Thoracic aorta (tissue), 2 donors: ENCODE data around the gene STK38L. TPM values are rescaled to one million over a fixed set of nuclear protein-coding genes. Genes with fewer than 3 reads are reported as not detected.

Experiments used
- ATAC-seq: fragments of 150-250 bp; one replicate; pipeline ENCODE4 v1.8.0; 2017; ENCODE audit warnings: low read depth; ENCODE audit not compliant: insufficient number of reproducible peaks, low FRiP score
- DNase-seq: peaks from one replicate; pipeline ENCODE4 v3.0.0-alpha.2; 2020; ENCODE audit warnings: low spot score
- H3K27ac ChIP-seq, 2 donors: fragments of 200-600 bp; sonication (generic); 1 replicate in 1 of 2; 2 replicates in 1 of 2; pipeline ENCODE4 v1.5.1; 2016; ENCODE audit warnings: mild to moderate bottlenecking in 2 of 2, moderate library complexity in 2 of 2
- H3K27me3 ChIP-seq: fragments of 200-600 bp; sonication (generic); replicated peaks from 2 replicates; pipeline ENCODE4 v1.6.0; 2016; ENCODE audit warnings: mild to moderate bottlenecking; ENCODE audit not compliant: insufficient read depth
- H3K36me3 ChIP-seq: fragments of 200-600 bp; sonication (generic); one replicate; pipeline ENCODE4 v1.5.1; 2016
- H3K4me1 ChIP-seq, 2 donors: fragments of 200-600 bp; sonication (generic); 1 replicate in 1 of 2; 2 replicates in 1 of 2; pipeline versions ENCODE4 v1.5.1 to v1.6.0; 2016; ENCODE audit warnings: low read depth in 2 of 2, mild to moderate bottlenecking in 1 of 2; ENCODE audit not compliant: control insufficient read depth in 1 of 2
- H3K4me3 ChIP-seq: fragments of 200-600 bp; sonication (generic); 2 replicates; pipeline ENCODE4 v1.5.1; 2016; ENCODE audit warnings: mild to moderate bottlenecking
- H3K9me3 ChIP-seq: fragments of 200-600 bp; sonication (generic); 2 replicates; pipeline ENCODE4 v1.5.1; 2016
- total RNA-seq, 2 donors: library from RNA; depleted of rRNA; stranded (reverse); fragments of >200 nt; gene quantifications; one replicate each; pipeline versions ENCODE4 v1.1.0 to v1.2.3, GENCODE V29; 2016
- TF ChIP-seq, protein P1 (sequence below): fragments of 200-600 bp; sonication (generic); IDR thresholded peaks from one replicate; pipeline ENCODE4 v1.5.1; 2019; ENCODE audit warnings: antibody characterized with exemption

Gene STK38L
- total RNA-seq, 2 donors from 2014 or later = 216 to 227 TPM

DNA sequence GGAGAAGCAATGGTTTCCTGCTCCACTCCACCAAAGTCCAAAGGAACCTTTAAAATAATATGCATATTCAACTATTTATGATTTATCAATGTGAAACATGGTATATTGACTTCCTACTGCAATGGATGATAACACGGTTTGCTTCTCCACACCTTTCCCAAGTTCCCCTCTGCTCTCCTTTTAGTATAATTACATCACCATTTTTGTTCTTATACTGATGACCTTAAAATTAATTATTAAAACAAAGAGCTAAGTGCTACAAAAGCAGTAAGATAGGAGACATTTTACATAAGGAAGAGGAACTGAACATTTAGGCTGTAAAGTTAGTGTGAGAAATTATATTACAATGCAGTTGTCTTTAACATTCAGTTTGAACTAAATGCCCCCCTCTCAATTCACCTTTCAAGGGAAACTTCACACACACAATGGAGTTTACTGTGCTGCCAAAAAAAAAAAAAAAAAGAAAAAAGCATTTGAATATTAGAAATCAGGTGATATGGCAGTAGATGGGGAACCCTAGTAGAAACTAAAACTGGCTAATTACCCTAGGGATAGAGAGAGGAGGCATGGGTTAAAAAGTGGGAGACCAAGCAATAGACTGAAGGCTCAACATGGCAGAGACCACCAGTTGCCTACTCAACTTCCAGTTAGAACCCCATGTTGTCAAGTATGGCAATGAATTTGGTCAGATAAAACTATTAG lies 37.1 kb upstream of the STK38L start:
- Histone ChIP-seq H3K36me3 (no peaks in the 10 kb centered on the region), H3K4me1 (peaks cover 0 to 8% of the 10 kb centered on the region in 2 donors), H3K27ac (no peak overlapping the region), H3K4me3 (no peak overlapping the region), H3K27me3 (no peaks in the 10 kb centered on the region), H3K9me3 (no peaks in the 10 kb centered on the region)
- no peak for DNase-seq
- ATAC-seq = no peak
- TF ChIP-seq, protein P1, sequence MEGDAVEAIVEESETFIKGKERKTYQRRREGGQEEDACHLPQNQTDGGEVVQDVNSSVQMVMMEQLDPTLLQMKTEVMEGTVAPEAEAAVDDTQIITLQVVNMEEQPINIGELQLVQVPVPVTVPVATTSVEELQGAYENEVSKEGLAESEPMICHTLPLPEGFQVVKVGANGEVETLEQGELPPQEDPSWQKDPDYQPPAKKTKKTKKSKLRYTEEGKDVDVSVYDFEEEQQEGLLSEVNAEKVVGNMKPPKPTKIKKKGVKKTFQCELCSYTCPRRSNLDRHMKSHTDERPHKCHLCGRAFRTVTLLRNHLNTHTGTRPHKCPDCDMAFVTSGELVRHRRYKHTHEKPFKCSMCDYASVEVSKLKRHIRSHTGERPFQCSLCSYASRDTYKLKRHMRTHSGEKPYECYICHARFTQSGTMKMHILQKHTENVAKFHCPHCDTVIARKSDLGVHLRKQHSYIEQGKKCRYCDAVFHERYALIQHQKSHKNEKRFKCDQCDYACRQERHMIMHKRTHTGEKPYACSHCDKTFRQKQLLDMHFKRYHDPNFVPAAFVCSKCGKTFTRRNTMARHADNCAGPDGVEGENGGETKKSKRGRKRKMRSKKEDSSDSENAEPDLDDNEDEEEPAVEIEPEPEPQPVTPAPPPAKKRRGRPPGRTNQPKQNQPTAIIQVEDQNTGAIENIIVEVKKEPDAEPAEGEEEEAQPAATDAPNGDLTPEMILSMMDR = no peak

DNA sequence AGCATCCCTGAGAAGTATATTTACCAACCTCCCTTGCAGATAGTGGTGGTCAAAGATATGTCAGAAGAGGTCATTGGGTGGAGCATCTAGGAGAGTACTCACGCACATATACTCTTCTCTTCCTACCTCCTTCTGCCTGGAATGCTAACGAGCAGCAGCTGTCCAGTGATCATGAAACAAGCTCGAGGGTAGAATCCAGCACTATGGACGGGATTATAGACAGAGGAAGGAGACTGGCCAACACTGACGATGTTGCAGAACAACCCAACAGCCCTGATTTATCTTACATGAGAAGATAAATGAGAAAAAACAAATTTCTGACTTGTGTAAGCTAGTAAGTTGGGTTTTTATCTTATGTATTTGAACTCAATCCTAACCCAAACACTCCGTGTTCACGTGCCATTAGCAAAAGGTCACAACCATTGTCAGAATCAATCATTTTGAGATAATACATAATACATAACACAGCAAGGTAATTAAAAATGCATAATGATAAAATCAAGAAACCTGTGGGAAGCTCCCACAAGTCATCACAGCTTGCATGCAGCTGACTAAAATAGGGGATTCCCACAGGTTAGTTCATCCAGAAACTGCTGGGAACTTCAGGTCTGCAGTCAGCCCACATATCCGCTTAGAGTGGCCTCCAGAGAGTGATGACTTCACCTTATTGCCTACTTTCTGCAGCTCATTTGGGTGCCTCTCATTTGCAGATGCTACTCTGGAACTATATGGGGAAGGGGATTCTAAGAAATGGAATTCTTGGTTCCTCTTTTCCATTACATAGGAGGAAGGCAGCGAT lies 36.3 kb upstream of the STK38L start:
- TF ChIP-seq, protein P1 = no peak
- H3K27me3 ChIP-seq = no peaks in the 10 kb centered on the region
- no peaks in the 10 kb centered on the region for H3K9me3 ChIP-seq
- H3K4me3 ChIP-seq = no peak overlapping the region
- H3K4me1 ChIP-seq = no peaks in the 10 kb centered on the region
- H3K36me3 ChIP-seq = no peaks in the 10 kb centered on the region
- DNase-seq = no peak
- ATAC-seq = no peak
- H3K27ac ChIP-seq = no peak overlapping the region

DNA sequence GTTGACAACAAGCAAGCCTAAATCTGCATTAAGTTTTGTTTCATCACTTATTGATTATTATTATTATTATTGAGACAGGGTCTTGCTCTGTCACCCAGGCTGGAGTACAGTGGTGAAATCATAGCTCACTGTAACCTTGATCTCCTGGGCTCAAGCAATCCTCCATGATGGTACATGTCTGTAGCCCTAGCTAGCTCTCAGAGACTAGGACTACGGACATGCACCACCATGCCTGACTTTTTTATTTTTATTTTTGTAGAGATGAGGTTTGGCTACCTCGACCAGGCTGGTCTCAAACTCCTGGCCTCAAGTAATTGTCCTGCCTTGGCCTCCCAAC lies 35.7 kb upstream of the STK38L start:
- no peaks in the 10 kb centered on the region for H3K36me3 ChIP-seq
- ATAC-seq (no peak), DNase-seq (no peak)
- TF ChIP-seq, protein P1 = no peak
- H3K4me3 ChIP-seq = no peak overlapping the region
- no peaks in the 10 kb centered on the region for H3K4me1 ChIP-seq
- no peaks in the 10 kb centered on the region for H3K27me3 ChIP-seq
- H3K9me3 ChIP-seq = no peaks in the 10 kb centered on the region
- no peak overlapping the region for H3K27ac ChIP-seq

DNA sequence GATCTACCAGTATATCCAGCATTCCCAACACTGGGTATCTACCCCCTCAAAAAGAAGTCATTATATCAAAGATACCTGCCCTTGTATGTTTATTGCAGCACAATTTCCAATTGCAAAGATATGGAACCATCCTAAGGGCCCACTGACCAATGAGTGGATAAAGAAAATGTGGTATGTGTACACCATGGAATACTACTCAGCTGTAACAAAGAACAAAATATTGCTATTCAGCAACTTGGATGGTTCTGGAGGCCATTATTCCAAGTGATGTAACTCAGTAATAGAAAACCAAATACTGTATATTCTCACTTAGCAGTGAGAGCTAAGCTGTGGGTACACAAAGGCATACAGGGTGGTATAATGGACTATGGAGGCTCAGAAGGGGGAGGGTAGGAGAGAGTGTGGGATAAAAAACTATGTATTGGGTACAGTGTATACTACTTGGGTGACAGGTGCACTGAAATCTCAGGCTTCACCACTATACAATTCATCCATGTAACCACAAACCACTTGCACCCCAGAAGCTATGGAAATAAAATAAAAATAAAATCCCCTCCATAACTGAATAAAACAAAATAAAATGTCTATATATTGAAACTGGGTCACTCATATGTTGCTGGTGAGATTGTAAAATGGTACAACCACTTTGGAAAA lies 34.7 kb upstream of the STK38L start:
- no peaks in the 10 kb centered on the region for H3K4me1 ChIP-seq
- H3K27me3 ChIP-seq = no peaks in the 10 kb centered on the region
- no peaks in the 10 kb centered on the region for H3K36me3 ChIP-seq
- TF ChIP-seq, protein P1 = no peak
- ATAC-seq = no peak
- no peaks in the 10 kb centered on the region for H3K9me3 ChIP-seq
- H3K27ac ChIP-seq = no peak overlapping the region
- no peak overlapping the region for H3K4me3 ChIP-seq
- DNase-seq = no peak

DNA sequence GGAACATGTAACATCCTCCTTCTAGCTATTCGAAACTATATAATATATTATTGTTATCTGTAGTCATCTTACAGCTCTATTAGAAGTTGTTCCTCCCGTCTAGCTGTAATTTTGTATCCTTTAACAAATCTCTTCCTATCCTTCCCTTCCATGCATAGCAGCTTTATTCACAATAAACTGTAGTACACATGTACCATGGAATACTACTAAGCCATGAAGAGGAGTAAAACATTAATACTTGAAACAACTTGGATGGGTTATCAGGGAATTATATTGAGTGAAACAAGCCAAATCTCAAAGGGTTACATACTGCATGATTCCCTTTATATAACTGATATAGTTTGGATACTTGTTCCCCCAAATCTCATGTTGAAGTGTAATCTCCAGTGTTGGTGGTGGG lies 33.9 kb upstream of the STK38L start:
- Histone ChIP-seq H3K27me3 (no peaks in the 10 kb centered on the region), H3K27ac (no peak overlapping the region), H3K4me3 (no peak overlapping the region), H3K9me3 (no peaks in the 10 kb centered on the region), H3K4me1 (no peaks in the 10 kb centered on the region), H3K36me3 (no peaks in the 10 kb centered on the region)
- ATAC-seq (no peak), DNase-seq (no peak)
- TF ChIP-seq, protein P1 = no peak
